Vagina (tissue), 2 donors: ENCODE results near the gene LMOD1. TPM values are rescaled to one million over a fixed set of nuclear protein-coding genes. Genes with fewer than 3 reads are reported as not detected.

Source experiments
- microRNA-seq: library from miRNA; unstranded; fragments of <30 nt; microRNA quantifications from one replicate; pipeline ENCODE4, GENCODE V29; 2017; ENCODE audit warnings: borderline number of aligned reads, borderline replicate concordance
- small RNA-seq: library from RNA; depleted of rRNA; stranded (forward); fragments of <200 nt; gene quantifications from one replicate; pipeline ENCODE3, GENCODE V24; 2016
- total RNA-seq: library from RNA; depleted of rRNA; stranded (reverse); fragments of >200 nt; gene quantifications from one replicate; pipeline ENCODE4 v1.2.3, GENCODE V29; 2016

The LMOD1 gene
- total RNA-seq, 1 donor from 2014 or later, result 107 TPM

Small RNA genes within 50 kb of the gene (microRNA-seq; reads per million reads assigned to microRNA genes)
- not detected for gene MIR6739

Small RNA genes within 50 kb of the gene (small RNA-seq; reads per million reads assigned to genes)
- gene MIR6739, result not detected
- not detected for gene RF00156

Other genes with a start within 250 kb of the LMOD1 start
- gene IPO9, start 117.4 kb downstream of the LMOD1 start, total RNA-seq, result 12.8 TPM
- 16.2 TPM for gene SHISA4, start 57.6 kb downstream of the LMOD1 start, total RNA-seq
- gene TIMM17A, start 9.0 kb upstream of the LMOD1 start, total RNA-seq, result 18.9 TPM
- gene RNPEP, start 36.1 kb upstream of the LMOD1 start, total RNA-seq, result 97.7 TPM
- 287 TPM for gene ELF3, start 64.0 kb upstream of the LMOD1 start, total RNA-seq
- gene GPR37L1, start 176.4 kb upstream of the LMOD1 start, total RNA-seq, result 0.25 TPM
- 25.5 TPM for gene ARL8A, start 198.2 kb upstream of the LMOD1 start, total RNA-seq
- 7.9 TPM for gene PTPN7, start 214.1 kb upstream of the LMOD1 start, total RNA-seq
- 6.6 TPM for gene LGR6, start 247.3 kb upstream of the LMOD1 start, total RNA-seq